Peyer's patch (tissue), 4 donors: Measurements from ENCODE around the gene LLCFC1.

Experiments
- POLR2A ChIP-seq, 2 donors: fragments of 450-650 bp; IDR thresholded peaks; one replicate each; pipeline ENCODE4 v1.5.1; 2017; ENCODE audit warnings: antibody characterized with exemption in 2 of 2, mild to moderate bottlenecking in 2 of 2, moderate library complexity in 2 of 2
- TF ChIP-seq, protein P1 (sequence below), 6 experiments: fragments of 450-650 bp in 4 of 6; fragments of 200-600 bp in 2 of 6; sonication (generic) in 1 of 6; IDR thresholded peaks; one replicate each; pipeline ENCODE4 v1.5.1; 2017 to 2019; ENCODE audit warnings: antibody characterized with exemption in 6 of 6, mild to moderate bottlenecking in 3 of 6, moderate library complexity in 1 of 6

DNA sequence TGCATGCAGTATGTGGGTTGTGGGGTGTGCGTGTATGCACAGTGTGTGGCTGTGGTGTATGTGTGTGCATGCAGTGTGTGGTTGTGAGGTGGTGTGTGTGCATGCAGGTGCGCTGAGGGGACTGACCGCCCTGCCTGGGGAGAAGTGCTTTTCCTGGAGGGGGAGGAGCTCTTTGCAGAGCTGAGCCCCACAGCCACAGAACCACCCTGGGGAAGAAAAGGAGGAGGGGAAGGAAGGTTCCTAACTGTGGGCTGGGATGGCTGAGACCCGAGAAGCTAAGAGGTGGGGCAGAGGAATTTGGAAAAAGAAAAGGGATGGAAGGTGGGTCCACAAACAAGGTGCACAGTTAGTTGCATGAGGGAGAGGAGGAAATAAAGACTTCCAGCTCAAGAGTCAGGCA is 5.7 kb upstream of the LLCFC1 start, which contains the start of gene TRPV5:
- no peak for TF ChIP-seq POLR2A (IDR thresholded peaks at IDR 0.05)
- TF ChIP-seq, protein P1, sequence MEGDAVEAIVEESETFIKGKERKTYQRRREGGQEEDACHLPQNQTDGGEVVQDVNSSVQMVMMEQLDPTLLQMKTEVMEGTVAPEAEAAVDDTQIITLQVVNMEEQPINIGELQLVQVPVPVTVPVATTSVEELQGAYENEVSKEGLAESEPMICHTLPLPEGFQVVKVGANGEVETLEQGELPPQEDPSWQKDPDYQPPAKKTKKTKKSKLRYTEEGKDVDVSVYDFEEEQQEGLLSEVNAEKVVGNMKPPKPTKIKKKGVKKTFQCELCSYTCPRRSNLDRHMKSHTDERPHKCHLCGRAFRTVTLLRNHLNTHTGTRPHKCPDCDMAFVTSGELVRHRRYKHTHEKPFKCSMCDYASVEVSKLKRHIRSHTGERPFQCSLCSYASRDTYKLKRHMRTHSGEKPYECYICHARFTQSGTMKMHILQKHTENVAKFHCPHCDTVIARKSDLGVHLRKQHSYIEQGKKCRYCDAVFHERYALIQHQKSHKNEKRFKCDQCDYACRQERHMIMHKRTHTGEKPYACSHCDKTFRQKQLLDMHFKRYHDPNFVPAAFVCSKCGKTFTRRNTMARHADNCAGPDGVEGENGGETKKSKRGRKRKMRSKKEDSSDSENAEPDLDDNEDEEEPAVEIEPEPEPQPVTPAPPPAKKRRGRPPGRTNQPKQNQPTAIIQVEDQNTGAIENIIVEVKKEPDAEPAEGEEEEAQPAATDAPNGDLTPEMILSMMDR (IDR thresholded peaks at IDR 0.05): no peak
